Ectodermal cell (in vitro differentiated cells): ENCODE data around the gene COL5A1.

Experiments
- H3K27ac ChIP-seq: 2 replicates; pipeline ENCODE4 v1.7.0; 2013; ENCODE audit warnings: mild to moderate bottlenecking, low read depth, low read length; ENCODE audit not compliant: insufficient read depth, poor library complexity, severe bottlenecking
- H3K27me3 ChIP-seq: 2 replicates; pipeline ENCODE4 v1.7.0; 2013; ENCODE audit warnings: mild to moderate bottlenecking, low read length; ENCODE audit not compliant: insufficient read depth, control insufficient read depth, poor library complexity, severe bottlenecking
- H3K36me3 ChIP-seq: one replicate; pipeline ENCODE4 v1.7.0; 2013; ENCODE audit warnings: low read length; ENCODE audit not compliant: control insufficient read depth, insufficient read depth
- H3K4me1 ChIP-seq: one replicate; pipeline ENCODE4 v1.7.0; 2013; ENCODE audit warnings: low read length; ENCODE audit not compliant: control insufficient read depth, insufficient read depth
- H3K4me3 ChIP-seq: 2 replicates; pipeline ENCODE4 v1.7.0; 2013; ENCODE audit warnings: low read depth, low read length, control low read depth; ENCODE audit not compliant: insufficient read depth
- H3K9me3 ChIP-seq: 2 replicates; pipeline ENCODE4 v1.7.0; 2013; ENCODE audit warnings: mild to moderate bottlenecking, low read length, moderate library complexity; ENCODE audit not compliant: control insufficient read depth
- WGBS, 2 experiments: methylation state at CpG; one replicate each; pipeline ENCODE4 v1.1.7; 2013; ENCODE audit warnings: missing lambda C conversion rate in 2 of 2; 5-methylcytosine and 5-hydroxymethylcytosine counted together

The COL5A1 gene

GRCh38 chr9:134632329-134632728 is 9.3 kb upstream of the COL5A1 start:
- WGBS, 2 experiments, result 91 to 92% methylated on average over 9 of the region's 9 CpGs
- Histone ChIP-seq H3K4me3 (no peak overlapping the region), H3K36me3 (no peaks in the 10 kb centered on the region), H3K27me3 (no peaks in the 10 kb centered on the region), H3K27ac (no peak overlapping the region), H3K4me1 (peaks cover 3% of the 10 kb centered on the region), H3K9me3 (no peaks in the 10 kb centered on the region)

GRCh38 chr9:134633362-134634142 is 8.1 kb upstream of the COL5A1 start:
- Histone ChIP-seq H3K27ac (no peak overlapping the region), H3K4me3 (no peak overlapping the region)
- 89 to 92% methylated on average over 16 of the region's 16 CpGs for WGBS, 2 experiments

GRCh38 chr9:134634176-134634575 is 7.4 kb upstream of the COL5A1 start:
- 94 to 95% methylated on average over 9 of the region's 9 CpGs for WGBS, 2 experiments
- Histone ChIP-seq H3K27ac (no peak overlapping the region), H3K9me3 (no peaks in the 10 kb centered on the region), H3K36me3 (no peaks in the 10 kb centered on the region), H3K27me3 (no peaks in the 10 kb centered on the region), H3K4me3 (no peak overlapping the region), H3K4me1 (no peaks in the 10 kb centered on the region)

More at GRCh38 chr9:134633362-134634142, 8.1 kb upstream of the COL5A1 start:
- Histone ChIP-seq H3K4me1 (no peaks in the 10 kb centered on the region), H3K9me3 (no peaks in the 10 kb centered on the region), H3K36me3 (no peaks in the 10 kb centered on the region), H3K27me3 (no peaks in the 10 kb centered on the region)

GRCh38 chr9:134634667-134635230 is 6.9 kb upstream of the COL5A1 start:
- 94% methylated on average over 15 of the region's 15 CpGs for WGBS, 2 experiments
- no peak overlapping the region for H3K4me3 ChIP-seq
- no peaks in the 10 kb centered on the region for H3K27me3 ChIP-seq
- H3K9me3 ChIP-seq, result no peaks in the 10 kb centered on the region
- H3K27ac ChIP-seq, result no peak overlapping the region
- no peaks in the 10 kb centered on the region for H3K4me1 ChIP-seq
- no peaks in the 10 kb centered on the region for H3K36me3 ChIP-seq

- Histone ChIP-seq H3K9me3 (no peaks in the 10 kb centered on the region), H3K4me3 (no peak overlapping the region), H3K4me1 (peaks cover 7% of the 10 kb centered on the region), H3K36me3 (no peaks in the 10 kb centered on the region), H3K27me3 (no peaks in the 10 kb centered on the region), H3K27ac (no peak overlapping the region)
- 93 to 95% methylated on average over 17 of the region's 17 CpGs for WGBS, 2 experiments
Measured at GRCh38 chr9:134635351-134636148, 6.1 kb upstream of the COL5A1 start.

GRCh38 chr9:134636149-134636507 is 5.5 kb upstream of the COL5A1 start:
- 92 to 98% methylated on average over 2 of the region's 2 CpGs for WGBS, 2 experiments
- Histone ChIP-seq H3K36me3 (no peaks in the 10 kb centered on the region), H3K27ac (no peak overlapping the region)

GRCh38 chr9:134637241-134637640 is 4.4 kb upstream of the COL5A1 start:
- H3K9me3 ChIP-seq, result no peaks in the 10 kb centered on the region
- H3K27ac ChIP-seq, result no peak overlapping the region
- H3K36me3 ChIP-seq, result no peaks in the 10 kb centered on the region
- H3K4me1 ChIP-seq, result peaks cover 12% of the 10 kb centered on the region
- 73 to 77% methylated on average over 12 of the region's 12 CpGs for WGBS, 2 experiments
- no peak overlapping the region for H3K4me3 ChIP-seq
- peaks cover 5% of the 10 kb centered on the region for H3K27me3 ChIP-seq

More at GRCh38 chr9:134636149-134636507, 5.5 kb upstream of the COL5A1 start:
- peaks cover 12% of the 10 kb centered on the region for H3K4me1 ChIP-seq
- no peaks in the 10 kb centered on the region for H3K27me3 ChIP-seq
- no peak overlapping the region for H3K4me3 ChIP-seq
- no peaks in the 10 kb centered on the region for H3K9me3 ChIP-seq

- H3K36me3 ChIP-seq, result no peaks in the 10 kb centered on the region
- WGBS, 2 experiments, result 90 to 91% methylated on average over 23 of the region's 23 CpGs
- H3K9me3 ChIP-seq, result no peaks in the 10 kb centered on the region
- H3K4me3 ChIP-seq, result no peak overlapping the region
- H3K27ac ChIP-seq, result no peak overlapping the region
- H3K27me3 ChIP-seq, result peaks cover 9% of the 10 kb centered on the region
- peaks cover 17% of the 10 kb centered on the region for H3K4me1 ChIP-seq
Measured at GRCh38 chr9:134637696-134638501, 3.7 kb upstream of the COL5A1 start.

GRCh38 chr9:134638502-134639090 is 3.0 kb upstream of the COL5A1 start:
- Histone ChIP-seq H3K27ac (no peak overlapping the region), H3K27me3 (peaks cover 16% of the 10 kb centered on the region), H3K4me1 (peaks cover 24% of the 10 kb centered on the region)

More at GRCh38 chr9:134638502-134639090, 3.0 kb upstream of the COL5A1 start:
- 96 to 97% methylated on average over 13 of the region's 13 CpGs for WGBS, 2 experiments
- Histone ChIP-seq H3K4me3 (no peak overlapping the region), H3K36me3 (no peaks in the 10 kb centered on the region), H3K9me3 (no peaks in the 10 kb centered on the region)
